GM21381 (cell line): ENCODE results near the gene TIGD1.

Experiments used
- ATAC-seq: cut with Tn5 transposase; IDR thresholded peaks from one replicate; pipeline ENCODE4 v1.9.1; 2021; ENCODE audit warnings: mild to moderate bottlenecking, moderate library complexity; ENCODE audit not compliant: unreplicated experiment

TIGD1 gene

GRCh38 chr2:232524771-232525170 is 25.6 kb downstream of the TIGD1 start:
- no peak for ATAC-seq

GRCh38 chr2:232523682-232524597 is 26.4 kb downstream of the TIGD1 start:
- ATAC-seq = no peak

GRCh38 chr2:232523402-232523681 is 27.0 kb downstream of the TIGD1 start:
- no peak for ATAC-seq

GRCh38 chr2:232522623-232523401 is 27.5 kb downstream of the TIGD1 start:
- ATAC-seq = no peak

- no peak for ATAC-seq
Observed at GRCh38 chr2:232521959-232522622, 28.3 kb downstream of the TIGD1 start.

- no peak for ATAC-seq
Observed at GRCh38 chr2:232521098-232521497, 29.3 kb downstream of the TIGD1 start.

- no peak for ATAC-seq
Observed at GRCh38 chr2:232520489-232520888, 29.9 kb downstream of the TIGD1 start.

GRCh38 chr2:232519581-232520438 is 30.5 kb downstream of the TIGD1 start, which contains the start of gene PRSS56:
Gene PRSS56, plus strand, starts transcription at chr2:232520388. Its CDS starts 211 bp downstream, at chr2:232520599.
- no peak for ATAC-seq

- no peak for ATAC-seq
Observed at GRCh38 chr2:232518844-232519243, 31.5 kb downstream of the TIGD1 start.

- no peak for ATAC-seq
Observed at GRCh38 chr2:232516551-232516950, 33.8 kb downstream of the TIGD1 start.

GRCh38 chr2:232515639-232516038 is 34.7 kb downstream of the TIGD1 start:
- no peak for ATAC-seq

- ATAC-seq = no peak
Observed at GRCh38 chr2:232513353-232513752, 37.0 kb downstream of the TIGD1 start.

- ATAC-seq = no peak
Observed at GRCh38 chr2:232512602-232513001, 37.8 kb downstream of the TIGD1 start.

- no peak for ATAC-seq
Observed at GRCh38 chr2:232511336-232511890, 38.9 kb downstream of the TIGD1 start.

GRCh38 chr2:232508251-232508650 is 42.1 kb downstream of the TIGD1 start:
- ATAC-seq = no peak

- no peak for ATAC-seq
Observed at GRCh38 chr2:232506709-232507108, 43.6 kb downstream of the TIGD1 start.

- no peak for ATAC-seq
Observed at GRCh38 chr2:232505856-232506255, 44.5 kb downstream of the TIGD1 start.

- no peak for ATAC-seq
Observed at GRCh38 chr2:232504438-232504837, 45.9 kb downstream of the TIGD1 start.

- ATAC-seq = no peak
Observed at GRCh38 chr2:232503809-232504323, 46.5 kb downstream of the TIGD1 start.
